Mammary epithelial cell (primary cell): ENCODE results near the gene ZFPL1.

Experiments used
- EZH2 ChIP-seq: IDR thresholded peaks from 2 replicates; pipeline ENCODE4 v1.6.1; 2012; ENCODE audit warnings: low read length, inconsistent platforms, borderline replicate concordance
- TF ChIP-seq, protein P1 (sequence below), 2 donors: IDR thresholded peaks in 1 of 2; conservative IDR thresholded peaks in 1 of 2; 2 replicates each; pipeline ENCODE4 v1.5.1; 2011 to 2012; ENCODE audit warnings: inconsistent platforms in 2 of 2, low read length in 2 of 2, mild to moderate bottlenecking in 2 of 2, control low read depth in 1 of 2, low read depth in 1 of 2; ENCODE audit not compliant: insufficient read depth in 1 of 2; ENCODE audit errors: extremely low read depth in 1 of 2

DNA sequence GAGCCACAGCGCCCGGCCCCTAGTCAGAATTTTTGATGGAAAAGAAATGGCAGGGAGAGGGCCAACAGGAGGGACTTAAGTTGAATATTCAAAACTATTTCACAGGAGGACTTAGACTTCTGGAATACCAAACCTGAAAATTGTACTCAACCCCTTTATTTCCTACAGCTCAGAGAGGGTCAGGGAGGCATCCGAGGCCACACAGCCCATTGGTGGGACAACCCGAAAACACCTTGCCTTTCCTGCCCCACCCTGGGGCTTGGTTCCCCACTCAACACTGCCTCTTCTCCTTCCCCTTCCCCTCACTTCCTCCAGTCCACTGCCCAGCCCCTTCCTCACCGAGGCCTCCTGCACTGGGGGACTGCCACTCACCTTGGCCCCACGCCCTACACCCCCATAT lies 27.0 kb upstream of the ZFPL1 start:
- TF ChIP-seq, protein P1, sequence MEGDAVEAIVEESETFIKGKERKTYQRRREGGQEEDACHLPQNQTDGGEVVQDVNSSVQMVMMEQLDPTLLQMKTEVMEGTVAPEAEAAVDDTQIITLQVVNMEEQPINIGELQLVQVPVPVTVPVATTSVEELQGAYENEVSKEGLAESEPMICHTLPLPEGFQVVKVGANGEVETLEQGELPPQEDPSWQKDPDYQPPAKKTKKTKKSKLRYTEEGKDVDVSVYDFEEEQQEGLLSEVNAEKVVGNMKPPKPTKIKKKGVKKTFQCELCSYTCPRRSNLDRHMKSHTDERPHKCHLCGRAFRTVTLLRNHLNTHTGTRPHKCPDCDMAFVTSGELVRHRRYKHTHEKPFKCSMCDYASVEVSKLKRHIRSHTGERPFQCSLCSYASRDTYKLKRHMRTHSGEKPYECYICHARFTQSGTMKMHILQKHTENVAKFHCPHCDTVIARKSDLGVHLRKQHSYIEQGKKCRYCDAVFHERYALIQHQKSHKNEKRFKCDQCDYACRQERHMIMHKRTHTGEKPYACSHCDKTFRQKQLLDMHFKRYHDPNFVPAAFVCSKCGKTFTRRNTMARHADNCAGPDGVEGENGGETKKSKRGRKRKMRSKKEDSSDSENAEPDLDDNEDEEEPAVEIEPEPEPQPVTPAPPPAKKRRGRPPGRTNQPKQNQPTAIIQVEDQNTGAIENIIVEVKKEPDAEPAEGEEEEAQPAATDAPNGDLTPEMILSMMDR (conservative IDR thresholded peaks at IDR 0.05 in 1 of 2, IDR thresholded peaks at IDR 0.05 in 1 of 2; ENCODE audit: extremely low read depth in 1 of 2, insufficient read depth in 1 of 2, low read depth in 1 of 2, low read length in 2 of 2): no peak
- TF ChIP-seq EZH2: no peak
